Measurements from ENCODE around the gene ZBTB16.

DNA sequence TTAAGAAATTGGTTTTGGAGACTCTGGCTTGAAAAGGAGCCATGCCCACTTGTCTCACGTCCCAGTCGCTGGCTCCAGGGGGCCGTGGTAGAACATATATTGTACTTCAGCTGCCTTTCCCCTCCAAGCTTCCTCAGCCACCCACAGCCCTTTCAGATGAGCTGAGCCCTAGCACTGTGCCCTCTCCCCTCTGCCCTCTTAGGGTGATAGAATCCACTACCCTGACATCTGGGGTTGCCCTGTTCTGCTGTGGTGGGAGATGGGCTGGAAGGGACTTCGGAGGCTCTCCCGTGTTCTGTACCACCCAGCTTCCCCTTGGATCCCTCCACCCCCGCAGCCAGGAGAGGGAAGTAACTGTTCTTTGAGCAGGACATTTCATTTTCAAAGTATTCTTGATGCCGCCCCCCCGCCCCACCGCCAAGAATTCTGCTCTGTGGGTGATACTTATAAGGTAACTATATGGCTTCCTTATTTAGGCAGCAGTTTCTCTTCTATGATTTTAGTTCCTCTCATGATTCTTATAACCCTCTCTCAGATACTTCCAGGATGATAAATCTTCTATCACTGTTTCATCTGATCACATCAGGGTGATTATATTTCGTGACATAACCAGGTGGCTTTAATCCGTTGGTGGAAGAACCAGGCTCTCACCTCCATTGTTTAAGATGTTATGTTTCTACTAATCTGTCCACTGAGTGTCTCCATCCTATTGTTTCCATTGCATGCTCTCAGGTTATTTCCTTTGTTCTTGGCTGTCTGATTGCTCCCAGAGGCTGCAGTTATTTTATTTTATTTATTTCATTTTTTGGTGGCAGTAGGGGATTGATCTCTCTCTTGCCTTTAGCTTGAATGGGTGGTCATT lies 24.1 kb downstream of the ZBTB16 start:
- TF ChIP-seq, protein P1, sequence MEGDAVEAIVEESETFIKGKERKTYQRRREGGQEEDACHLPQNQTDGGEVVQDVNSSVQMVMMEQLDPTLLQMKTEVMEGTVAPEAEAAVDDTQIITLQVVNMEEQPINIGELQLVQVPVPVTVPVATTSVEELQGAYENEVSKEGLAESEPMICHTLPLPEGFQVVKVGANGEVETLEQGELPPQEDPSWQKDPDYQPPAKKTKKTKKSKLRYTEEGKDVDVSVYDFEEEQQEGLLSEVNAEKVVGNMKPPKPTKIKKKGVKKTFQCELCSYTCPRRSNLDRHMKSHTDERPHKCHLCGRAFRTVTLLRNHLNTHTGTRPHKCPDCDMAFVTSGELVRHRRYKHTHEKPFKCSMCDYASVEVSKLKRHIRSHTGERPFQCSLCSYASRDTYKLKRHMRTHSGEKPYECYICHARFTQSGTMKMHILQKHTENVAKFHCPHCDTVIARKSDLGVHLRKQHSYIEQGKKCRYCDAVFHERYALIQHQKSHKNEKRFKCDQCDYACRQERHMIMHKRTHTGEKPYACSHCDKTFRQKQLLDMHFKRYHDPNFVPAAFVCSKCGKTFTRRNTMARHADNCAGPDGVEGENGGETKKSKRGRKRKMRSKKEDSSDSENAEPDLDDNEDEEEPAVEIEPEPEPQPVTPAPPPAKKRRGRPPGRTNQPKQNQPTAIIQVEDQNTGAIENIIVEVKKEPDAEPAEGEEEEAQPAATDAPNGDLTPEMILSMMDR (IDR thresholded peaks at IDR 0.05) = no peak
- no peak for TF ChIP-seq POLR2A (IDR thresholded peaks at IDR 0.05)

All from testis (tissue), 2 donors.